NOMO-1 treated with dmso at 0.1 percent for 144 hours (cell line): Measurements from ENCODE around the gene KCNQ4.
A peak's percentile ranks its signal among the peaks of the same experiment; 100 is the strongest.

ENCODE experiments used
- DNase-seq: peaks from one replicate; lab custom pipeline; 2025; ENCODE audit not compliant: unreplicated experiment; lab: John Stamatoyannopoulos, UW

KCNQ4 gene

GRCh38 chr1:40794974-40795715 lies 11.6 kb downstream of the KCNQ4 start:
- DNase-seq = no peak

- no peak for DNase-seq
Measured at GRCh38 chr1:40795811-40796586, 12.4 kb downstream of the KCNQ4 start.

GRCh38 chr1:40796939-40797667 lies 13.5 kb downstream of the KCNQ4 start:
- no peak for DNase-seq

GRCh38 chr1:40797668-40798010 lies 14.1 kb downstream of the KCNQ4 start:
- DNase-seq = no peak

- no peak for DNase-seq
Measured at GRCh38 chr1:40798366-40799281, 15.0 kb downstream of the KCNQ4 start.

GRCh38 chr1:40799351-40799867 lies 15.8 kb downstream of the KCNQ4 start:
- no peak for DNase-seq

GRCh38 chr1:40801742-40802077 lies 18.1 kb downstream of the KCNQ4 start:
- no peak for DNase-seq

- DNase-seq = peak; percentile 69
Measured at GRCh38 chr1:40802078-40802741, 18.6 kb downstream of the KCNQ4 start.

- no peak for DNase-seq
Measured at GRCh38 chr1:40802742-40803113, 19.1 kb downstream of the KCNQ4 start.

GRCh38 chr1:40803447-40803846 lies 19.9 kb downstream of the KCNQ4 start:
- DNase-seq = no peak

GRCh38 chr1:40803902-40804301 lies 20.3 kb downstream of the KCNQ4 start:
- DNase-seq = no peak

- DNase-seq = no peak
Measured at GRCh38 chr1:40806240-40806639, 22.7 kb downstream of the KCNQ4 start.

- no peak for DNase-seq
Measured at GRCh38 chr1:40806731-40807695, 23.4 kb downstream of the KCNQ4 start.

- no peak for DNase-seq
Measured at GRCh38 chr1:40808002-40808401, 24.4 kb downstream of the KCNQ4 start.

- no peak for DNase-seq
Measured at GRCh38 chr1:40808444-40808843, 24.9 kb downstream of the KCNQ4 start.

- DNase-seq = no peak
Measured at GRCh38 chr1:40808909-40809308, 25.3 kb downstream of the KCNQ4 start.

- no peak for DNase-seq
Measured at GRCh38 chr1:40810927-40811326, 27.3 kb downstream of the KCNQ4 start.

- no peak for DNase-seq
Measured at GRCh38 chr1:40815420-40815819, 31.8 kb downstream of the KCNQ4 start.

GRCh38 chr1:40817791-40818263 lies 34.2 kb downstream of the KCNQ4 start:
- DNase-seq = no peak
